Fibroblast of skin of scalp (primary cell): Measurements from ENCODE around the gene BIRC7.

Experiments
- DNase-seq: peaks from one replicate; pipeline ENCODE4 v3.0.0-alpha.2; 2013

The BIRC7 gene

DNA sequence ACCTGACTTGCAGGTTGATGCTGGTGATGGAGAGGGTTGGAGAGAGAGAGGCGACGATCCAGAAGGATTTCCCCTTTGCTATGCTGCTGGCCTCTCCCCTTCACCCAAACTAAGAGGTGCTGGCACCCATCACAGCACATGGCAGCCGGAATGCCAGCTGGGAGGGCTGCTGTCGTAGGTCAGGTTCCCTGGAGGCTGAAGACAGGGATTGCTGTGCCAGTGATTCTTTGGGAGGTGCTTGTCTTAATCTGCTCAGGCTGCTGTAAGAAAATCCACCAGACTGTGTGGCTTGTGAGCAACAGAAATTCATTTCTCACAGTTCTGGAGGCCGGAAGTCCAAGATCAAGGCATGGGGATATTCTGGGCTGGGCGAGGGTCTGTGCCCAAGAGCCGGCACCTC lies 32.6 kb downstream of the BIRC7 start:
- no peak for DNase-seq

DNA sequence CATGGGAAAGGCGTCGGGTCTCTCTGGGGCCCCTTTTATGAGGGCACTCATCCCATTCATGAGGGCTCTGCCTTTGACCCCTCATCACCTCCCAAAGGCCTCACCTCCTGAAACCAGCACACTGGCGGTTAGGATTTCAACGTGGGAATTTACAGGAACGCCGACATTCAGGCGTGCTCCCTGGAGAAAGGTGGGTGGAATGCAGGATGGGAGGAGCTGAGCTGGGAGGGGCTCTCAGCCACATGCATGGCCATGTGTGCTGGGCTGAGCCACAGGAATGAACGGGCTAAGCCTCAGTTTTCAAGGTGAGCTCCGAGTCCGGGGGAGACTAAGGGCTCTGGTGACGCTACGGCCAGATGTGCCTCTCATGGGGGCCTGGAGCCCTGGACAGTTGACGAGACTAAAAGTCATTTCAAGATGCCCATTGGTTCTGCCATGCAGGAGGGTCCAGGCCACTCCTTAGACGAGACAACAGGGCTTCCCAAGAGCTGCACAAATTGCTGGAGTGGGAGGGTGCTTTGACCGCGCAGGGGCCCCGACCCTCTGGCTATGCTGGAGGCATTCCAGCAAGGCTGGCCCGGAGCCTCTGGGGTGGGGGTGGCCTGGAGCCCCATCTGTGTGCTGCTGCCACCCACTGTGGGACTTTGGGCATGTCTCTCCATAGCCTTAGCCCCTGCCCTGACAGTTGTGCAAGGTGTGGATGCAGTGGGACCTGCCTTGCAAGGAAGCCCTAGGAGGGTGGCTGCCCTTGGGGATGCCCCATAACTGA lies 33.1 kb downstream of the BIRC7 start:
- no peak for DNase-seq

DNA sequence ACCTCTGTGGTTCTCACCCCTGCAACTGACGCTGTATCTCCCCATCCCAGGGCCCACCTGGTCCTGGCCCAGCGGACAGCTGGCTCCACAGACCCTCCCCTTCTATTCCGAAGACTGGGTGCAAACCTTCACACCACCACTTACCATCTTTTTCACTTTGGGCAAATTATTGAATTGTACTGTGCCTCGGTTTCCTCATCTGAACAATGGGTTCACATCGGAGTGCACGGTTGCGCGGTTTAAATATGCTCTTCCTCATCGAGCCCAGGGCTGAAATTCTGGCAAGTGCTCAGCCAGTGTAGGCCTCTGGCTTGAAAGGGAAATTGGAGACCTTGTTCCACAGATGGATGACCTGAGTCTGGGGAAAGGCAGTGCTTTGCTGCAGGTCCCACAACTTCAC lies 34.0 kb downstream of the BIRC7 start:
- DNase-seq, result no peak

DNA sequence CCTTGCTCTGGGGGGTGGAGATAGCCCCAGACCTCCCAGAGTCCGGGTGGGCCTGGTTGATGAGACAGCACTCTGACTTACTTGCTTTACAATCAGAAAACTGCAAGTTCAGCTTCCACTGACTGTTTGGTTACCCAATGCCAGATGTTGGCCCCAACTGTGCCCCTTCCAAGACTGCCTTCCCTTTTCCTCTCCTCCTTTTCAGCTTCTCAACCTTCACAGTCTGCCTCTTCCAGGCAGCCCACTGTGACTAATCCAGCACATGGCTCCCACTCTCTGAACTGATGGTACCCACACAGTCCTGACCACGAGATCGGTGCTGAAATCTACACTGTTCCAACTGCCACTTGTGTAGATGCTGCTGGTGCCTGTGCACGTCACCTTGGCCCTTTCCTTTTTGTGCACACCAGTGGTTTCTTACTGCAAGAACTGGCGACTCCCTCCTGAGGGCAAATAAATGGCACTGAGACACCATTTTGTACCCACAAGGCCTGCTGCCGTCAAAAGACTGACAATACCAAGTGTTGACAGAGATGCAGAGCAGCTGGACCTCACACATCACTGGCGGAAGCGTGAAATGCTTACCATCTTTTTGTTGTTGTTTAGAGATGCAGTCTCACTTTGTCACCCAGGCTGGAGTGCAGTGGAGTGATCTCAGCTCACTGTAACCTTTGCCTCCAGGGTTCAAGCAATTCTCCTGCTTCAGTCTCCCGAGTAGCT lies 35.1 kb downstream of the BIRC7 start:
- no peak for DNase-seq

DNA sequence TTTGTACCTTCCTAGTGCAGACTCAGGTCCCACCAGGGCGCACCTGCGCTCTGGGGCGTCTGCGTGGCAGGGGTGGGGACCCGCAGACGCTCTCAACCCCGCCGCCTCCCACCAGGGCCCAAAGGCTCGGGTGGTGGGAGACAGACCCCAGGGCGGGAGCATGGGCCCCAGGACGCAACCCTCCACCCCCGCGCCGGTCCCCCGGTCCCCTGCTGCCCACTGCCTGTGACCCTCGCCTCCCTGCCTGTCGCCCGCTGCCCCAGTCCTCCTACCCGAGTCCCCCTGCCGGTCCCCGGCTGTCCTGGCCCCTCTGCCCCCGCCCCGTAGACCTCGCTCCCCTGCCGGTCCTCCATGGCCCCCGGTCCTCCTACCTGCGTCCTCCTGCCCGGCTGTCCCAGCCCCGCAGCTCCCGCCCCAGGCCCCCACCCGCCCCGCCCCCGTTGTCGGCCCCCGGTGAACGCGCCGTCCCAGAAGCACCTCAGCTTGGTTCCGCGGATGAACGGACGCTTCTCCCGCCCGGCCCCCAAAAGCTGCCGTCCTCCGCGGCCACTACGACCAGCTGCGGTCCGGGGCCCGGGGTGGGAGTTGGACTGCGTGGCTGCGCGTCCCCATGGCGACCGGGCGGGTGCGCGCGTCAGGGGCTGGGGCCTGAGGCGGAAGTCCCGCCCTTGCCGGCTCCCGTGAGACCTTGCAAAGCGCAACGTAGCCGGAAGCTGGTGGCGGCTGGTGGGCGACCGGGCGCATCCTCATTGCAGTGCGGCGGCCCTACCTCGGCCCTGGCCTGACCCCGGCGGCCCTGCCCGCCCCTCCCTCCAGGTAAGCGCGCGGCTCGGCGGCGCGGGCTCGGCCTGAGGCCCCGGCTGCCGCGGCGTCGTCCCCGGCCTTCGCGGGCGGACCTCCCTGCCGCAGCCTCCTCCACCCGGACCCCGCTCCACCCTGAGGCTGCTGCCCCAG lies 36.7 kb downstream of the BIRC7 start, which contains the start of gene ARFGAP1:
TSS of gene ARFGAP1 (plus strand) at position 709 of the 954 bp plus-strand sequence. CDS start 2,768 bp downstream, outside the sequence.
- peak; percentile 89 for DNase-seq

DNA sequence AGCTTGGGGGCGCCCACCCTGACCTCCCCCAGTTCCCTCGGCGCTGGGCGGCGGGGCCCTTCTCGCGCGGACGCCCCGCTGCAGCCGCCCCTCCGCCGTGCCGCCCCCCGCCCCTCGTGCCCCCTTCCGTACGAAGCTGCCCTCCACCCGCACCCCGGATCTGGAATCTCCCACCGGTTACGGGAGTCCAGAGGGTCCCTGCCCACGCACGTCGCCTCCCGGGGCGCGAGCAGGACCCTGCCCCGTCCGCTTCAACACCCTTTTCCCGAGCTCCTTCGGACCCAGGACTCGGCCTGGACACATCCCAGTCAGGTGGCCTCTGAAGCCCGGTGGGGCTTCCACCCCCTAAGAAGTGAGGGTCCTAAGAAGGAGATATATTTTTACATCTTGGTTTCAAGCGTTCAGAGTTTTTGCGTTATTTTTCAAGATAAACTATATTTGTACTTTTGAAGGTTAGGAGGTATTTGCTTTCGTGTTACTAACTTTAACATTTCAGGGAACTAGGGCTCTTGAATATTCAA lies 37.4 kb downstream of the BIRC7 start:
- DNase-seq, result no peak

DNA sequence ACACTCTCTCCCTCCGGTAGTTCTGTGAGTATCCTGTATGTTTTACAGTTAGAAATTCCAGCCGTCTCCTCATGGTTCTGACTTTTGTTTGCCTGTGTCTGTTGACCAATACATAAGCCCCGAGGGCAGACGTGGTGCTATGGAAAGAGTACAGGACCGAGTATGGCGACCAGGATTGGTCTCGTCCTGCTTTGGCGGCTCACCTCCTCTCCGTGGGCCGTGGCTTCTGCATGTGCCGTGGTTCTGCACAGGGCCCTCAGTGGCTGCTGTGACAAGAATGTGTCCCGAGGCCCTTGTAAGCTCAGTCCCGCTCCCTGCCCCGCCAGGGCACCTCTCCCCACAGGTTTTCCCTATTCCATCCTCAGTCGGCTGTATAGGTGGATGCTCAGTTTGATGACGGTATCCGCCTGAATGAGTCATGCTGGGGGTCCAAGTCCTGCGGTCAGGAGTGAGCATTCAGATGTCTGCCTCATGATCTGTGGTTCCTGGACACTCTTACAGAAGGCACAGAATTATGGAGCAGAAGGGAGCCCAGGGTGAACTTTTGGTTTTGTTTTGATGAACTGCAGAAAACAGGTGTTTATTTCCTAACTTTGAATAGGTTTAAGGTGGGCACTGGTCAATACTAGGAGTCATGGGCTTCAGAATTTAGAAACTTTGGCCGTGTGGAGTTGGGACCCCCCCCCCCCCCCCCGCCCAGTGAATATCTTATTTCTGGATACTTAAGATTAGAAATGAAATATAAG lies 38.1 kb downstream of the BIRC7 start:
- DNase-seq, result peak; percentile 55

DNA sequence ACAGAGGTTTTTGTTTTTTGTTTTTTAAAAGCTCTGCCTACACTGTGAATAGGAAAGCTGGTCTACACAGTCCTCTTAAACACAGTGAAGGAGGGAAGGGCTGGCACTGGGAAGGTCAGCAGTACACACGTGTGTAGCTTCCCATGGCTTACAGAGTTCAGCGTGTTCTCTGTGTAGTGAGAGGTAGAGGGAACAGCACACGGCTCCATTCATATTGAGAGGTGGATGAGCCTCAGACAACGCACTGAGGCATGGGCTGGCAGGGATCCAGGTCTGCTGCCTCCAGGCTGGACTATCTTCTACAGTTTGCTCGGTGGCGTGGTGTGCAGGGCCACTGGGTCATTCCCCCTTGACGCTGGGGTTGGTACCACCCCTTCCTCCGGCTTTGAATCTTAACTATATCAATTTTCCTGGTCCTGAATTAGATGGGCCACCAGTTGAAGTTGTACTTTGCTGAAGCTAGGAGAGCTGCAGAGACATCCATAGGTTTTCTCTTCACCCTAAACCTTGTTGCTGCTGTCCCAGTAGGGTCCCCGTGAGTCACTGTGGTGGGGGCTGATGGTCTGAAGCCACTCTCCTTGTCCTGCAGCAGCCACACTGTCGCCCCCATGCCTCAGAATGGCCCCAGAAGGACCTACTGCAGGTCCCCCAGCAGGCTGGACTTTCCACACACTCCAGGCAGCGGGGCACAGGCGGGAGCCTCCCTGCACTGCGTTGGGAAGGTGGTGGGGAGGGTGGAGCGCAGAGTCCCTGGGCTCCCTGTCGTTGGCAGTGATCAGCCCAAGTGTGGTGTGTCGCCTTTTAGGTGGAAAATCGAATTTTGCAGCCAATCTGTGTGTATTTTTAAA lies 38.9 kb downstream of the BIRC7 start:
- DNase-seq, result no peak

DNA sequence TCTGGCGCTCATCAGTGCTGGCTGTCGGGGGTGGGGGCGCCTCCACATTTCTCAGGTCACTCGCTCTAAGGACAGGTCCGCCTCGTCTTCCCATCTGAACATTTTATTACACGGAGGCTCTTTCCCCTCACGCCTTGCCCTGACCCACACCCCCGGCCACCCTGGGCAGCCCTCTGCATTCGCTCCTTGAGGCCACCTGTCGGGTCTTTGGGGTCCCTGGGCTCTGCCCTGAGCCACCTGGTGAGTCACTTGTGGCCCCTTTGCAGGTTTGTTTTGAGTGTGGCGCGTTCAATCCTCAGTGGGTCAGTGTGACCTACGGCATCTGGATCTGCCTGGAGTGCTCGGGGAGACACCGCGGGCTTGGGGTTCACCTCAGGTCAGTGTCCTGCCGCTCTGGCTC lies 40.1 kb downstream of the BIRC7 start:
- DNase-seq, result no peak

DNA sequence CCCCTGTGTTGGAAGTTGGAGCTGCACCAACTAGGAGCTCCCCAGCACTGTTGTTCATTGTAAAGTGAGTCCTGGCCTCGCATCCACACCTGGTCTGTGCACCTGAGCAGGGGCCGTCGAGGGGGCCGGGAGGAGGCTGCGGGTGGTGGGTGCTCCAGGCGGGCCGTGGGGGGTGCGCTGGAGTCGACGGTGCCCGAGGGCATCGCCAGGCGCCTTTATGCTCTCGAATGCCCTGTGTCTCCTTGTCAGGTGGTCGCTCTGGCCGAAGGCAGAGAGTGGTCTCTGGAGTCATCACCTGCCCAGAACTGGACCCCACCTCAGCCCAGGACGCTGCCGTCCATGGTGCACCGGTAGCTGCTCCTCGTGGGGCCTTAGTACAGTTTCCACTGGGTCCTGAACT lies 41.3 kb downstream of the BIRC7 start:
- DNase-seq, result no peak

DNA sequence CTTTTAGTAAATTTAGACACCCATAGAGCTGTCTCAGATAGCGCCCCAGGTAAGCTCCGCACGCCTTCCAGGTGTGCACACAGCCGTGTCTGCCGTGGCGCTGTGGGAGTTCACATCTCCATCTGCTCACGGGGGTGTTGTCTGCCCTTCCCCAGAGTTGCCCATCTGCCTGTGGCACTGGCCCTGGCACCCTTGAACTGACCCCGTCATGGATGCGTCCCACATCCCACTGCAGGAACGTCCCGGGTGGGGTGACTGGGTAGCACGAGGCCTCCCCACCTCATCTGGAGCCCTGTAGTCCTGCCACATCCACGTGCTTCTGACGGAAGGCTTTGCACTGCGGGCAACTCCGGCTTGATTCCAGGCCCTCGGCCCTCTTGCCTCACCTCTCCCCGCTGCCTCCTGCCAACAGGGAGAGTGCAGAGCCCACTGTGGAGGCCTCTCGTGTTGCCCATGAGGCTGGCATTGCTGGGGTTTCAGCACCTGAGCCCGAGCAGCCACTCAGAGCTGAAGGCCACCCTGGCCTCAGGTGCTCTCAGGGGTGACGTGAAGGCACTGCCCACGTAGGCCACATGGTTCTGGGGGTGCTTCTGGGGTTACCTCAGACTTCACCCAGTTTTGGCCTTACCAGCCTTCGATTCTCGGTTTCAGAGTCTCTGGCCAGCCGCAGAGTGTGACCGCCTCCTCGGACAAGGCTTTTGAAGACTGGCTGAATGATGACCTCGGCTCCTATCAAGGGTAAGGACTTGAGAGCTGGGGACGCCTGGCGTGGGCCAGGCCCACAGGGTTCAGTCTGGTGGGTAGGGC lies 42.0 kb downstream of the BIRC7 start:
- no peak for DNase-seq

DNA sequence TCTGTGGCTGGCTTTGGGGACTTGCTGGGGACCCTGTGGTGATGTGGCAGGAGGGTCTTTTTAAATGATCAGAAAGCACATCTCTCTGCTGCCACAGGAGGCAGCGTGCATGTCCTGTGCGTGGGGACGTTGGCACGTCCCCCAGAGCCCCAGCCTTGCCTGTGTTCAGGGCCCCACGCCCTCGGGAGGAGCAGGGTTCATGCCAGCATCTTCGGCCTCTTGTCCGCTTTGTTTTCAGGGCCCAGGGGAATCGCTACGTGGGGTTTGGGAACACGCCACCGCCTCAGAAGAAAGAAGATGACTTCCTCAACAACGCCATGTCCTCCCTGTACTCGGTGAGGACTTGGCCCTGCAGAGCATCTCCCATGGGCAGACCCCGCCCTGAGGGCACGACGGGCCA lies 43.0 kb downstream of the BIRC7 start:
- DNase-seq, result no peak

DNA sequence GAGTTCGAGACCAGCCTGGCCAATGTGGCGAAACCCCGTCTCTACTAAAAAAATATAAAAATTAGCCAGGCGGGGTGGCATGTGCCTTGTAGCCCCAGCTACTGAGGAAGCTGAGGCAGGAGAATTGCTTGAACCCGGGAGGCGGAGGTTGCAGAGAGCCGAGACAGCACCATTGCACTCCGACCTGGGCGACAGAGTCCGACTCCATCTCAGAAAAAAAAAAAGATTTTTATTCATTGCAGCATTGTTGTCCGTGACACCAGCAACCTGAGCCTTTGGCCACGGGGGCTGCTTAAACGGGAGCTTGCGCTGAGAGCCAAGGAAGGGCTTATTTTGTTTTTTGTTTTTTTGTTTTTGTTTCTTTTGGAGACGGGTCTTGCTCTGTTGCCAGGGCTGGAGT lies 44.2 kb downstream of the BIRC7 start:
- no peak for DNase-seq

DNA sequence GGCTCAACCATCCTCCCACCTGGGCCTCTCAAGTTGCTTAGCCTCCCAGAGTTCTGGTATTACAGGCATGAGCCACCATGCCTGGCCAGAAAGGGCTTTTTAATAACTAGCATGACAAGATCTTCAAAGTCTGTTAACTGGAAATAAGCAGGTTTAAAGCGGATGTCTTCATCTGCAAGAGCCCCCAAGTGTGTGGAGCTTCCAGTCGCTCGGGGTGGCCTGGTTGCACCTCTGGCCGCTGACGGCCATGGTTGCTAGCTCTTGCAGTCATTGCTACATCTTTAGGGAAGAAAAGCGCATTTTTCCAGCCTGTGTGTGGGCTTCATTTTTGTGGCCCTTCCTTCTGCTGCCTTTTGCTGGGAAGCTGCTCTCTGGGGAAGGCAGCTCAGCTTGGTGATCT lies 44.7 kb downstream of the BIRC7 start:
- no peak for DNase-seq

DNA sequence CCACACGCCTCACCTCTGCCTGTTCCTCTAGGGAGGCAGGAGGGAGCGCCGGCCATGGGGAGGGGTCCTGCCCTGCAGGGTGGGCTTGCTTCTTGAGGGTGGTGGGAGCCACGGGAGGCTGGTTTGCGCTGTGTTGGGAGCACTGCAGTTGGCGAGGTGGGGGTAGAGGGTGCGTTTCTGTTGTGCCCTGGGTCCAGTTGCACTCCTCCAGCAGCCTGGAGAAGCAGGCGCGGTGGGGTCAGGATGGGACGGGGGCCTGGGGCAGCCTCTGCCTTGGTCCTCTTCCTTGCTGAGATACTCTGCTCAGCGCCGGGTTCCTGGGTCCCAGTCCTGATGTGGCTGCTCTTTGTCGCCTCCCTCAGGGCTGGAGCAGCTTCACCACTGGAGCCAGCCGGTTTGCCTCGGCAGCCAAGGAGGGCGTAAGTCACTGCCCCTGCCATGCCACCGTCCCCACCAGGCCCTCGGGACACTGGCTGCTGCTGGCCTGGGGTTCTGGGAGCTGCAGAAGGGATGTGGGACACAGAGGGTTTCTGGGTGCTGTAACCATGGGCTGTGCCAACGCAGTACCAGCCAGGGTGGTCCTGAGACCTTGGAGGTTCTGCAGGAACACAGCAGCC lies 45.3 kb downstream of the BIRC7 start:
- no peak for DNase-seq

DNA sequence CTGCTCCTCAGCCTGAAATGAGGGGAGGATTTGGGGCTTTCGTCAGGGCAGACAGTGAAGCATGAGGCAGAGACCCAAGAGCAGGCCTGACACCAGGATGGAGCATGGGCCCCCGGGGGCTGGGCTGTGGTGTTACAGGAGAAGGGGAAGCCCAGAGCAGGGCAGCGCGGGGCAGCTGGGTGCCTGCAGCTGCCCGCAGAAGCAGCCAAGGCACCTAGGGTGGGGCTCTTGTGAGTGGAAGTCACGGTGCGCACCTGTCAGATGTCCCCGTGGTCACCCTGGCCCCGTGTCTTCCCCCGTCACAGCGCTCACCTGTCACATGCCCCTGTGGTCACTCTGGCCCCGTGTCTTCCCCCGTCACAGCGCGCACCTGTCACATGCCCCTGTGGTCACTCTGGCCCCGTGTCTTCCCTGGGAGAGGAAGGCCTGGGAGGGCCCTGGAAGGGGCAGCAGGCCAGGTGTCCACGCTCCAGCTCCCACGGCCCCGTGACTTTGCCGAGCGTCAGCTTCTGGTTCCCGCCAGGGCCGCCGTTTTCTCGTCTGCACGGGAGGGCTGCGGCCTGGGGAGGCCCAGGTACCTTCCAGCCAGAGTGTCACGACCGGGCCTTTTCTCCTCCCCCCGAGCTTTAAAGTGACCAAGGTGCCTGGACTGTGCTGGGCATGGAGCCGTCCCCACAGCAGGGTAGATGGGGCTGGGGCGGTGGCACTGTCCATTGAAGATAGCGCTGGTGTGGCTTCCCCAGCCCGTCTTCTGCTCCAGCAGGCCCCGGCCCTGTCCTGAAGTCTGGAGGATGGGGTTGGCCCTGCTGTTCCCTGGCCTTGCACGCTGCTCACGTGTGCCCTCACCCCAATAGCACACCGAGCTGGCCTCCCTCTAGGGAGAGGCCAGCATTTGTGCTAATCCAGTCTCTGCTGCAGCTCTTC lies 46.3 kb downstream of the BIRC7 start:
- DNase-seq, result no peak

DNA sequence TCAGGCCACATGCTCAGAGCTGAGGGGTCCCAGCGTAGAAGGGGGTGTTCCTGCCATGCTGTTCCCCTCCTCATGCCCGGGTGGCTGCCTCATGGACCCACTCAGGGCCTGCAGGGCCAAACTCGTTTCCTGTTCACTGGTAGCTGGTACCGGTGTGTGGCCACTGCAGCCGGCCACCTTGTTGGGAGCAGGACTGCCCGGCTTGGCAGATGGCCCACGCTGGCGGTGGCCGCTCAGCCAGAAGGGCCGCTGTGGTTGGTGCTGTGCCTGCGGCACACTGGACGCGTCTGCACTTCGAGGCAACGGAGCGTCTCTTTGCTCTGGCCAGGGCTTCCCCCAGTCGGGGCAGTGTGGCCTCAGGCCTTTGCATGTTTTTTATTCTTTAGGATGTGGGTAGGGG lies 47.2 kb downstream of the BIRC7 start:
- no peak for DNase-seq

DNA sequence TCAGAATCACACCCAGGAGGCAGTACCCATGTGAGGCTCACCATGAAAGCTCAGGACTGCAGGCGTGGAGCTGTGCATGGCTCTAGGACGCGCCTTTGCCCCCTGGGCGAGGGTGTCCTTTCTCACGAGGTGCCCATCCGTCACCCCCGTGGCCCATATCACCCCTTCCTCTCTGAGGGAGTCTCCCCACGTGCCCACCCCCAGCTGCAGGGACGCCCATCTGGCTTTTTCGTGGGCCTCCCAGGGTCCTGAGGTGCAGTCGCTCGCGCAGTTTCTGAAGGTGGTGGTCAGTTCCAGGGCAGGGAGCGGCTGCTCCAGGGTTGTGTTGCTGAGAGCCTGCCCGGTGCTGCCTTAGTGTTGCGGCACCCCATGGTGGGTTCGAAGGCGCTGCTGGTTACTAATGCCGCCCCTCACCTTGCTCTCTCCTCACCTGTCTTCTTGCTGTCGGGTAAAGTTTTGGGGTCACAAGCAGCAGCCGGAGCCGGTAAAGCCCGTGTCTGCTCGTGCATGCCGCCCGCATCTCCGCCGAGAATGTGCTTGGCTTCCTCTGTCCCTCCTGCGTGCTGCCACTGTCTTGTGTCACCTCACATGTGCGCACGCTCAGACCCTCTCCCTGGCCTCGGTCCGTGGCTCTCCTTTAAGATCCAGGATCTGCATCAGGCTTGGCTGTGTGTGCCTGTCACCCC lies 47.8 kb downstream of the BIRC7 start:
- no peak for DNase-seq
